Epithelial cell of proximal tubule (primary cell): ENCODE data around the gene TUBA4B. TPM values are rescaled to one million over a fixed set of nuclear protein-coding genes. Genes with fewer than 3 reads are reported as not detected.

Source experiments
- DNase-seq: peaks from one replicate; pipeline ENCODE4 v3.0.0-alpha.2; 2011; ENCODE audit warnings: low read depth
- H3K4me3 ChIP-seq: 2 replicates; pipeline ENCODE4 v1.5.1; 2011; ENCODE audit warnings: low read depth, mild to moderate bottlenecking, low read length
- total RNA-seq: library from RNA; depleted of rRNA; stranded (reverse); fragments of >200 nt; gene quantifications from 2 replicates; pipeline ENCODE4 v1.2.3, GENCODE V29; 2015
- TF ChIP-seq, protein P1 (sequence below): conservative IDR thresholded peaks from 2 replicates; pipeline ENCODE4 v1.5.1; 2012; ENCODE audit warnings: low read depth, mild to moderate bottlenecking, low read length

Gene TUBA4B
- total RNA-seq, 1 donor from 2014 or later = 0.52 TPM

DNA sequence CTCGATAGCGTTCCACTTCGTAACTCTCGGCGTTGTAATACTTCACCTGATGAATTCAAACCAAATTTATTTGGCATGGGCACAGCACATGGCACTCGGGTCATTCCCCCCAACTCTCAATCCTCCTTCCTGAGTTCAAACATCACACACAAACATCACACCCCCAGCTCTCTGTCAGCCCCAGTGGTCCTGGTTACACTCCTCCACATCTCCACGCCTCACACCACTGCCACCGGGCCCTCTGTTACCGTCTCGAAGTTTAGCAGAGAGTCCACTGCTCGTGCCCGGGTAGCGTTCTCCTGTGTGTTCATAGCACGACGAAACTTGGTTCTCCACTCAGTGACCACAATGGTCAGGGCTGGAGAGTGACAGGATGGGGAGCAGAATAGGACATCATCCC is 38.9 kb upstream of the TUBA4B start:
- no peak for DNase-seq
- TF ChIP-seq, protein P1, sequence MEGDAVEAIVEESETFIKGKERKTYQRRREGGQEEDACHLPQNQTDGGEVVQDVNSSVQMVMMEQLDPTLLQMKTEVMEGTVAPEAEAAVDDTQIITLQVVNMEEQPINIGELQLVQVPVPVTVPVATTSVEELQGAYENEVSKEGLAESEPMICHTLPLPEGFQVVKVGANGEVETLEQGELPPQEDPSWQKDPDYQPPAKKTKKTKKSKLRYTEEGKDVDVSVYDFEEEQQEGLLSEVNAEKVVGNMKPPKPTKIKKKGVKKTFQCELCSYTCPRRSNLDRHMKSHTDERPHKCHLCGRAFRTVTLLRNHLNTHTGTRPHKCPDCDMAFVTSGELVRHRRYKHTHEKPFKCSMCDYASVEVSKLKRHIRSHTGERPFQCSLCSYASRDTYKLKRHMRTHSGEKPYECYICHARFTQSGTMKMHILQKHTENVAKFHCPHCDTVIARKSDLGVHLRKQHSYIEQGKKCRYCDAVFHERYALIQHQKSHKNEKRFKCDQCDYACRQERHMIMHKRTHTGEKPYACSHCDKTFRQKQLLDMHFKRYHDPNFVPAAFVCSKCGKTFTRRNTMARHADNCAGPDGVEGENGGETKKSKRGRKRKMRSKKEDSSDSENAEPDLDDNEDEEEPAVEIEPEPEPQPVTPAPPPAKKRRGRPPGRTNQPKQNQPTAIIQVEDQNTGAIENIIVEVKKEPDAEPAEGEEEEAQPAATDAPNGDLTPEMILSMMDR = no peak
- no peak overlapping the region for H3K4me3 ChIP-seq

DNA sequence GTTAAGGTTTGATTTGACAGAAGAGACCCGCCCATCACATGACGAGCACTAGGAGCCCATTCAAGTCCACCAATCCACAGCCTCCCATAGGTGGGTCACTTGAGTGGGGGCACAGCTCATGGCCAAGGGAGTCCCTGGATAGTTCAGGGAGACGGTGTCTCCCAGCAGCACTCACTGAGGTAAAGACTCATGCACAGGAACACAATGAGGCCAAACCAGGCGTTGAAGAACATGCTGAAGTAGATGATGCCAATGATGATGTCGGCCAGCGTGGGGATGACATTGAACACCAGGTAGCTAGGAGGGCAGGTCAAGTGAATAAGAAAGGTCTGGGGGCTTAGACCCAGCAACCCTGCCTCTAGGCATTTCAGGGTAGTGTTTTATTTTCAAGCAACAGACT is 38.3 kb upstream of the TUBA4B start:
- no peak overlapping the region for H3K4me3 ChIP-seq
- DNase-seq = no peak
- TF ChIP-seq, protein P1 = no peak

DNA sequence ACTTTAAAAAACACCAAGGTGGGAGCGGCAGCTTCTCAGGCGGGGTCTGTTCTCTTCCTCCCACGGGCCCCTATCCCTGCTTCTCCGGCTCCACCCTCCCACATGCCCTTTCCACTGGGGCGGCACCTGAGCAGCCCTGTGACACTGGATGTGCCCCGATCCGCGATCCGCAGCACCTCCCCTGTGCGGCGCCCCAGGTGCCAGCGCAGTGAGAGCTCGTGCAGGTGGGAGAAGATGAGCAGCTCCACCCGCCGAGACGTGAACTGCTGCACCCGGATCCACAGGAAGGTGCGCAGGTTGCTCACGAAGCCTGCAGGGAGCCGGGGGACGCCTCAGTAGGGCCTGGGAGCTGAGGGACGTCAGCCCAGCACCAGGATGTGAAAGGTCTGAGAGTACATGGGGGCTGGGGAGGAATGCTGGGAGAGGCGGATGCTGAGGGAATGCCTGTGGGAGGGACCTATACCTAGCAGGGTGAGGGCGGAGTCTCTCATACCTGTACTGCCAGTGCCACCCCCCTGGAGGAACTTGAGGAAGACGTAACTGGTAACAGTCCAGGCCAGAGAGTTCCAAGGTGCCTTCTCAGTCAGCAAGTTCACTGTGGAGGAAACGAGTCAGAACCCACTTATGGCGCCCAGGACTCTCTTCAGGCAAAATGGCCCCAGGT is 37.0 kb upstream of the TUBA4B start:
- no peak overlapping the region for H3K4me3 ChIP-seq
- no peak for DNase-seq
- TF ChIP-seq, protein P1 = no peak

DNA sequence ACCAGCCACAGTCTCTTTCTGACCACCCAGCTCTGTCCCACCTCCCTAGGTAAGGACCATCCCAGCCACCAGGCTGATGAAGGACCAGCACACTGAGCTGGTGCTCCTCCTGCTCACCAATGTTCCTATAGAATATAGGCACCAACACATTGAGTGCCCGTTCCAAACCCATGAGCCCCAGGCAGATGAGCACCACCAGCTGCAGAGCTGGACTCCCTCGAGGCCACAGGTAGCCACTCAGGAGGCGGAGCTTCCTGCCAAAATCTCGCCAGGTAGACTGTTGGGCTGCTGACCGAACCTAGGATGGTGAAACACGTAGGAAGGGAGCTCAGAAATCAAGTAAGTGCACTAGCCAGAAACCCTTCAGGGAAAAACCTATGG is 36.5 kb upstream of the TUBA4B start:
- H3K4me3 ChIP-seq = no peak overlapping the region
- TF ChIP-seq, protein P1 = no peak
- DNase-seq = no peak

DNA sequence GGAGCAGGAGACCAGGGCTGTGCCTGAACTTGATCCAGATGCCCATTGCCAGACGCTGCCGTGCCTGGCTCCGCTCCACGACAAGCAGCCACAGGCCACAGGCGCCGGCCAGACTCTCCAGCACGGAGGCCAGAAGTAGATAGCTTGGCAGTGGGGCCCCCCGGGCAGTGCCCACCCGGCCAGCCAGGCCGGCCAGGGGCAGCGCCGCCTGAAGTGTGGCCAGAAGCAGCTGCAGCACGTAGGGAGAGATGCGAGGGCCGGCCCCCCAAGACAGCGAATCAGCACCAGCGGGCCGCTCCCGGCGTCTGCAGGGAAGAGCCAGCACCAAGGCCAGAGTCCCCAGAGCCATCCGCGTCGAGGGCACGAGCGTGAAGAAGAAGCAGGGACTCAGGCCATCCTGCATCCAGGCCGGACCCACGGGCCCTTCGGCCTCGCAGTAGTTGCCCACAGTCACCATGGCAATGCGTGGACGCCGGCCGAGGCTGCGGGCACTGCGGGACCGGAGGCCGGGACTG is 34.8 kb upstream of the TUBA4B start:
- TF ChIP-seq, protein P1 = no peak
- DNase-seq = no peak
- H3K4me3 ChIP-seq = peak overlapping the region; percentile 62

DNA sequence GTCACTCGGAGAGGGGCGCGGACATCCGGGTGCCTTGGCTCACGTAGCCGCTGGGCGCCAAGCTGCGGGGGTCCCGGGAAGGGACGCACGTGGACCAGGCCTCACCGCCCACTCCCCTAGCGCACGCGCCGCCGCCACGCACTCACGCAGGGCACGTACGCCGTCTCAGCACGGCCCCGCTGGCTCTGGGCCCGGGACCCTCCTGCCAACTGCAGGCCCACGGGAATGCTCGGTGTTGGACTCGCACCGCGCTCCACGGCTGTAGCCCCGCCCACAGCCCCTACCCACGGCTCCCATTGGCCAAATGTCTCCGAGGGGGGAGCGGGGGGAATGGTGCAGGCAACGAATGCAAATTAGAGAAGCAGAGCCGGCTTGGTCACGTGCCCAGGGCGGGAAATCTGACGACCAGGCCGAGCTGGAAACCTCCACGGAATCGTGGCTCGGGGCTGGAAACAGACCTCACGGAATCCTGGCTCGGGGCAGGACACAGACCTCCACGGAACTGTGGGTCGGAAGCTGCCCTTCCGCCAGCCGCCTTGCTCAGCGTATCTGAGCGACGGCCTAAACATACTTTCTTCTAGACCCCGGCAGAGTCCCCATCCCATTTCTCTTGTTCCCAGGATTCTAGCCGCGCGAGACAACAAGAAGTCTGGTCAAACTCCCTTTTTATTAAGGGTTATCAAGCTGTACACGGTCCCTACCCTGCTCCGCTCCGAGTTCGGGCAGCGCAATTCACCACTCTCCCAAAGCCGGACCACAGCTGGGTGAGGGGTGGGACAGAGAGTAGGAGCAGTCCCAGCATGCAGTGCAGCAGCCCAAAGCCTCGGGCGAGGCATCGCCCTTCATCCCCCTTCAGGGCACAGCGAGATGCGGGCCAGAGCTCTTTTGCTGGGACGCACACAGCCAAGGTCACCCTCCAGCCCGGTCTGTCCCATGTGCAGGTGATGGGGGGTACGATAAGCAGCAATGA is 34.0 kb upstream of the TUBA4B start, which contains the start of gene ABCB6:
Gene ABCB6 (minus strand): TSS at position 227 of the 970 bp plus-strand sequence. CDS start 285 bp downstream, outside the sequence.
- TF ChIP-seq, protein P1 = no peak
- DNase-seq = no peak

More for the DNA sequence above, 34.0 kb upstream of the TUBA4B start, which contains the start of gene ABCB6:
- H3K4me3 ChIP-seq = peak within 1 kb of the TSS; percentile 62
